Panc1 (cell line): ENCODE measurements around the gene GBE1. TPM values are rescaled to one million over a fixed set of nuclear protein-coding genes. Genes with fewer than 3 reads are reported as not detected.

ENCODE experiments used
- ATAC-seq: fragments of 200-7000 bp; cut with Tn5 transposase; 2 replicates; pipeline ENCODE4 v1.9.1; 2020; ENCODE audit warnings: mild to moderate bottlenecking, moderate library complexity
- BruUV-seq: library from RNA; stranded (reverse); fragments of 400-500 nt; replicated peaks from 2 replicates; lab custom pipeline; 2021; lab: Mats Ljungman, UMichigan
- CTCF ChIA-PET: fragments of 300-600 bp; sonication (Branson Sonifier 250); formaldehyde crosslinking; loops from one replicate; lab custom pipeline; 2022; ENCODE audit warnings: antibody characterized with exemption; lab: Charles Lee
- POLR2A ChIA-PET: fragments of 300-600 bp; sonication (Branson Sonifier 250); formaldehyde crosslinking; loops from one replicate; lab custom pipeline; 2022; ENCODE audit warnings: antibody characterized with exemption; lab: Charles Lee
- DNase-seq: peaks from one replicate; pipeline ENCODE4 v3.0.0-alpha.2; 2010; ENCODE audit warnings: low read depth, low spot score
- H3K27ac ChIP-seq: 2 replicates; pipeline ENCODE4 v1.5.1; 2011; ENCODE audit warnings: mild to moderate bottlenecking, low read length, inconsistent platforms
- H3K27me3 ChIP-seq: fragments of 200-500 bp; sonication (Bioruptor generic); 2 replicates; pipeline ENCODE4 v1.6.0; 2014; ENCODE audit warnings: low read length, inconsistent platforms; ENCODE audit not compliant: control insufficient read depth, insufficient read depth
- H3K36me3 ChIP-seq: fragments of 200-500 bp; sonication (Bioruptor generic); 2 replicates; pipeline ENCODE4 v1.5.1; 2014; ENCODE audit warnings: inconsistent platforms, mild to moderate bottlenecking, low read length, moderate library complexity; ENCODE audit not compliant: control insufficient read depth, insufficient read depth
- H3K4me1 ChIP-seq: 2 replicates; pipeline ENCODE4 v1.5.1; 2011; ENCODE audit warnings: inconsistent platforms, mild to moderate bottlenecking, low read length, moderate library complexity; ENCODE audit not compliant: control insufficient read depth, insufficient read depth
- H3K4me3 ChIP-seq, 2 experiments: 2 replicates each; pipeline ENCODE4 v1.5.1; 2011 to 2012; ENCODE audit warnings: low read depth in 2 of 2, low read length in 2 of 2, mild to moderate bottlenecking in 2 of 2, inconsistent platforms in 1 of 2, moderate library complexity in 1 of 2
- H3K9me3 ChIP-seq: fragments of 200-500 bp; sonication (Bioruptor generic); 2 replicates; pipeline ENCODE4 v1.5.1; 2014; ENCODE audit warnings: low read depth, mild to moderate bottlenecking, inconsistent platforms, low read length, moderate library complexity; ENCODE audit not compliant: control insufficient read depth, insufficient read depth
- CTCF ChIP-seq: fragments of 450-650 bp; IDR thresholded peaks from 2 replicates; pipeline ENCODE4 v1.5.1; 2017; ENCODE audit warnings: mild to moderate bottlenecking
- POLR2AphosphoS5 ChIP-seq: IDR thresholded peaks from 2 replicates; pipeline ENCODE4 v1.6.1; 2012; ENCODE audit warnings: mild to moderate bottlenecking, low read depth, low read length, moderate library complexity
- REST ChIP-seq, 2 experiments: IDR thresholded peaks; 2 replicates each; pipeline ENCODE4 v1.6.1; 2011 to 2012; ENCODE audit warnings: low read depth in 2 of 2, control low read depth in 1 of 2, low read length in 1 of 2, mild to moderate bottlenecking in 1 of 2, moderate library complexity in 1 of 2; ENCODE audit not compliant: insufficient read depth in 1 of 2
- SIN3A ChIP-seq: IDR thresholded peaks from 2 replicates; pipeline ENCODE4 v1.6.1; 2012; ENCODE audit warnings: low read depth, mild to moderate bottlenecking, low read length, moderate library complexity, borderline replicate concordance; ENCODE audit not compliant: insufficient read depth
- TCF7L2 ChIP-seq: IDR thresholded peaks from 2 replicates; pipeline ENCODE4 v1.6.1; 2011; ENCODE audit warnings: mild to moderate bottlenecking, low read depth, low read length, inconsistent platforms
- in situ Hi-C: cut with HindIII; loops from 2 replicates; pipeline ENCODE4 v1.10.0; 2016; ENCODE audit warnings: low sequenced_read_pairs, low pct_unique_long_range_greater_than_20kb
- intact Hi-C: fragments of 100-400 bp; cut with micrococcal nuclease; formaldehyde crosslinking; loops from one replicate; pipeline ENCODE4 v1.10.0; 2022; ENCODE audit not compliant: unreplicated experiment
- total RNA-seq: library from RNA; stranded (reverse); gene quantifications from one replicate; pipeline ENCODE4 v1.2.1, GENCODE V29; 2021; ENCODE audit not compliant: unreplicated experiment

Gene GBE1
- total RNA-seq, 1 experiment from 2014 or later = 30.4 TPM

GRCh38 chr3:81718311-81718710 lies 43.1 kb downstream of the GBE1 start:
- DNase-seq (no peak), ATAC-seq (no peak)
- Histone ChIP-seq H3K36me3 (no peaks in the 10 kb centered on the region), H3K4me1 (peaks cover 8% of the 10 kb centered on the region; the same call in 1 of the 2 replicates), H3K4me3 (no peak overlapping the region), H3K9me3 (no peaks in the 10 kb centered on the region), H3K27me3 (no peaks in the 10 kb centered on the region), H3K27ac (no peak overlapping the region)
- in situ Hi-C loops = no loop called here
- TF ChIP-seq SIN3A (no peak), REST (IDR thresholded peaks at IDR 0.05; ENCODE audit: insufficient read depth in 1 of 2, low read depth in 2 of 2, low read length in 1 of 2) (no peak), TCF7L2 (no peak), POLR2AphosphoS5 (no peak), CTCF (no peak)
- intact Hi-C loops = no loop called here
- POLR2A ChIA-PET = no interaction called here
- CTCF ChIA-PET = no interaction called here
- no TSS peak for BruUV-seq

- H3K36me3 ChIP-seq = no peaks in the 10 kb centered on the region
- no peak overlapping the region for H3K4me3 ChIP-seq
- TF ChIP-seq SIN3A = no peak
- DNase-seq = no peak
- no peaks in the 10 kb centered on the region for H3K27me3 ChIP-seq
- intact Hi-C loops = no loop called here
- BruUV-seq = no TSS peak
- H3K27ac ChIP-seq = no peak overlapping the region
- POLR2A ChIA-PET = no interaction called here
- ATAC-seq = no peak
- peaks cover 7% of the 10 kb centered on the region; the same call in 1 of the 2 replicates for H3K4me1 ChIP-seq
- in situ Hi-C loops = no loop called here
- CTCF ChIA-PET = no interaction called here
- no peaks in the 10 kb centered on the region for H3K9me3 ChIP-seq
Observed at GRCh38 chr3:81716870-81717509, 44.5 kb downstream of the GBE1 start.

GRCh38 chr3:81713031-81713430 lies 48.4 kb downstream of the GBE1 start:
- Histone ChIP-seq H3K27me3 (no peaks in the 10 kb centered on the region), H3K4me3 (no peak overlapping the region), H3K36me3 (no peaks in the 10 kb centered on the region), H3K27ac (no peak overlapping the region), H3K4me1 (peaks cover 7% of the 10 kb centered on the region), H3K9me3 (no peaks in the 10 kb centered on the region)
- intact Hi-C loops (no loop called here), in situ Hi-C loops (no loop called here)
- ChIA-PET CTCF (no interaction called here), POLR2A (no interaction called here)
- no peak for ATAC-seq
- no TSS peak for BruUV-seq
- TF ChIP-seq POLR2AphosphoS5 (no peak), REST (IDR thresholded peaks at IDR 0.05; ENCODE audit: insufficient read depth in 1 of 2, low read depth in 2 of 2, low read length in 1 of 2) (no peak), TCF7L2 (no peak), CTCF (no peak), SIN3A (no peak)
- DNase-seq = no peak
